OCI-LY3 (cell line): ENCODE results near the gene WNT6.

ENCODE experiments used
- EZH2phosphoT487 ChIP-seq: fragments of 200-600 bp; shearing (Covaris generic); IDR thresholded peaks from 2 replicates; pipeline ENCODE4 v1.6.1; 2018; ENCODE audit warnings: antibody characterized with exemption, mixed run types, low read depth
- TF ChIP-seq, protein P1 (sequence below): fragments of 200-600, 300-600 bp; sonication (generic); IDR thresholded peaks from 2 replicates; pipeline ENCODE4 v1.5.1; 2014; ENCODE audit warnings: antibody characterized with exemption, low read length, low read depth

DNA sequence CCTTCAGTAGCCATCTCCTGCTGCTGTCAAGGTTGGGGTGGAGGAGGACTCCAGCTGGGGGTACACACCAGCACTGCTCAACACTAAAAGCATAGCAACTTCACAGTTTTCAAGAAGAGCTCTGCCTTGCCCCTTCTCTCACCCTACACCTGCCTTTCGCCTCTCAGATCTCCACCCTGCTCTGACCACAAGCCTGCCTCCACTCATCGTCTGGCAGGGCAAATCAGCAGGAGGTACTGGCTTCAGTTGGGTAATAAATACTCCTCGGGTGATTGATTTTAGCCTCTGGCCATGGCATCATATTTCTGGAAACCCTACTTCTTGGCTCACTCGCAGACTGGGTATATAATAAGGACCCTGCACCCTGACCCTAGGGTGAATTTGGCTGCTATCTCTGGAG, 24.9 kb upstream of the WNT6 start:
- TF ChIP-seq, protein P1, sequence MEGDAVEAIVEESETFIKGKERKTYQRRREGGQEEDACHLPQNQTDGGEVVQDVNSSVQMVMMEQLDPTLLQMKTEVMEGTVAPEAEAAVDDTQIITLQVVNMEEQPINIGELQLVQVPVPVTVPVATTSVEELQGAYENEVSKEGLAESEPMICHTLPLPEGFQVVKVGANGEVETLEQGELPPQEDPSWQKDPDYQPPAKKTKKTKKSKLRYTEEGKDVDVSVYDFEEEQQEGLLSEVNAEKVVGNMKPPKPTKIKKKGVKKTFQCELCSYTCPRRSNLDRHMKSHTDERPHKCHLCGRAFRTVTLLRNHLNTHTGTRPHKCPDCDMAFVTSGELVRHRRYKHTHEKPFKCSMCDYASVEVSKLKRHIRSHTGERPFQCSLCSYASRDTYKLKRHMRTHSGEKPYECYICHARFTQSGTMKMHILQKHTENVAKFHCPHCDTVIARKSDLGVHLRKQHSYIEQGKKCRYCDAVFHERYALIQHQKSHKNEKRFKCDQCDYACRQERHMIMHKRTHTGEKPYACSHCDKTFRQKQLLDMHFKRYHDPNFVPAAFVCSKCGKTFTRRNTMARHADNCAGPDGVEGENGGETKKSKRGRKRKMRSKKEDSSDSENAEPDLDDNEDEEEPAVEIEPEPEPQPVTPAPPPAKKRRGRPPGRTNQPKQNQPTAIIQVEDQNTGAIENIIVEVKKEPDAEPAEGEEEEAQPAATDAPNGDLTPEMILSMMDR = no peak
- no peak for TF ChIP-seq EZH2phosphoT487
